ENCODE results near the gene GLT8D1. TPM values are rescaled to one million over a fixed set of nuclear protein-coding genes. Genes with fewer than 3 reads are reported as not detected.
"Not testable (repeated sequence)": the region's sequence is repeated elsewhere in the genome, so short reads cannot be mapped to it uniquely, and the experiment has no call there.

Gene GLT8D1
- total RNA-seq, 3 donors from 2014 or later = 44.5 to 65.7 (median 56.4) TPM

DNA sequence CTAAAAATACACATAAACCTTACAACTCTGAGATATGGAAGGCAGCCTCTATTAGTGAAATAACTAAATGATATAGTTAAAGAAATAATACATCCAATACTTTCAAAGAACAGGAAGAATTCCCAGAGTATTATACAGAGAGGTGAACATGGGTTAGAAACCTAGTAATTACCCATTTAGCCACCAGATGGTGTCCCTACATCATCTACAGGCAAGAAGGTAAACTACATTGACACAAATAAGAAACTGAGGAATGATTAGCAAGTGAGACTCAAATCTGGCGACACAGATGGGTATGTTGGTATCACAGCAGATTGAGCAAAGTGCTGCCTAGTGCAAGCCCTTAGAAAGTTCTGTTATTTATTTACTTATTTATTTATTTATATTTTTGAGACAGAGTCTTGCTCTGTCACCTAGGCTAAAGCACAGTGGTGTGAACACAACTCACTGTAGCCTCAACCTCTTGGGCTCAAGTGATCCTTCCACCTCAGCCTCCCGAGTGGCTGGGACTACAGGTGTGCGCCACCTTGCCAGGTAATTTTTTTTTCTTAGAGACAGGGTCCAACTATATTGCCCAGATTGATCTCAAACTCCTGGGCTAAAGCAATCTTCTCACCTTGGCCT is 36.9 kb upstream of the GLT8D1 start:
- H3K9me3 ChIP-seq = no peaks in the 10 kb centered on the region
- H3K4me1 ChIP-seq = no peaks in the 10 kb centered on the region
- intact Hi-C loops (cut with DNase I; ENCODE audit: low total_unique reads) = no loop called here
- H3K27ac ChIP-seq = no peak overlapping the region
- H3K4me3 ChIP-seq = no peak overlapping the region
- H3K36me3 ChIP-seq = no peaks in the 10 kb centered on the region
- no peak for DNase-seq (ENCODE audit: low spot score in 2 of 2)
- H3K27me3 ChIP-seq = no peaks in the 10 kb centered on the region
- TF ChIP-seq POLR2AphosphoS5 (IDR thresholded peaks at IDR 0.05) = no peak
- TF ChIP-seq, protein P1, sequence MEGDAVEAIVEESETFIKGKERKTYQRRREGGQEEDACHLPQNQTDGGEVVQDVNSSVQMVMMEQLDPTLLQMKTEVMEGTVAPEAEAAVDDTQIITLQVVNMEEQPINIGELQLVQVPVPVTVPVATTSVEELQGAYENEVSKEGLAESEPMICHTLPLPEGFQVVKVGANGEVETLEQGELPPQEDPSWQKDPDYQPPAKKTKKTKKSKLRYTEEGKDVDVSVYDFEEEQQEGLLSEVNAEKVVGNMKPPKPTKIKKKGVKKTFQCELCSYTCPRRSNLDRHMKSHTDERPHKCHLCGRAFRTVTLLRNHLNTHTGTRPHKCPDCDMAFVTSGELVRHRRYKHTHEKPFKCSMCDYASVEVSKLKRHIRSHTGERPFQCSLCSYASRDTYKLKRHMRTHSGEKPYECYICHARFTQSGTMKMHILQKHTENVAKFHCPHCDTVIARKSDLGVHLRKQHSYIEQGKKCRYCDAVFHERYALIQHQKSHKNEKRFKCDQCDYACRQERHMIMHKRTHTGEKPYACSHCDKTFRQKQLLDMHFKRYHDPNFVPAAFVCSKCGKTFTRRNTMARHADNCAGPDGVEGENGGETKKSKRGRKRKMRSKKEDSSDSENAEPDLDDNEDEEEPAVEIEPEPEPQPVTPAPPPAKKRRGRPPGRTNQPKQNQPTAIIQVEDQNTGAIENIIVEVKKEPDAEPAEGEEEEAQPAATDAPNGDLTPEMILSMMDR (IDR thresholded peaks at IDR 0.05) = peak in 1 of 3 donors; percentile 43

DNA sequence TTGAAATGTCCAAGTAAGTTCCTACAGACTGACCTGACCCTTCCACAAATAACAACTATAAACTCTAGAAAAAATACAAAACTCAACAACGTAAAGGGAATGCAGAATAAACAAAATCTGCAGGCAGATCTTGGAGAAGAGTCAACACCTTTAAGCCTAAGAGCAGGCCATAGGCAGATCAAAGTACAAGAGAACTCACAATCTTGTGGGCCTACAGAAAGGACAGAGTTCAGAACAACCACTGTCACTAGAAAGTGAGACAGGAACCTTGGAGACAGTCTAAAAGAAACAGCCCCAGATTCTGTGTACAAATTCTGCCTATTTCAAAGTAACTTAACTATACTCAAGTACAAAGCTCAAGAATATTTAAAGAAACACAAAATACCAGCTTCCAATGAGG is 34.1 kb upstream of the GLT8D1 start:
- no peaks in the 10 kb centered on the region for H3K4me1 ChIP-seq
- H3K4me3 ChIP-seq = no peak overlapping the region
- intact Hi-C loops (cut with DNase I; ENCODE audit: low total_unique reads) = no loop called here
- TF ChIP-seq POLR2AphosphoS5 (IDR thresholded peaks at IDR 0.05) (no peak), POLR2A (IDR thresholded peaks at IDR 0.05) (no peak)
- TF ChIP-seq, protein P1 (IDR thresholded peaks at IDR 0.05) = no peak
- no peaks in the 10 kb centered on the region for H3K9me3 ChIP-seq
- DNase-seq (ENCODE audit: low spot score in 2 of 2) = no peak
- H3K27me3 ChIP-seq = no peaks in the 10 kb centered on the region
- H3K36me3 ChIP-seq = peaks cover 4% of the 10 kb centered on the region
- no peak overlapping the region for H3K27ac ChIP-seq

DNA sequence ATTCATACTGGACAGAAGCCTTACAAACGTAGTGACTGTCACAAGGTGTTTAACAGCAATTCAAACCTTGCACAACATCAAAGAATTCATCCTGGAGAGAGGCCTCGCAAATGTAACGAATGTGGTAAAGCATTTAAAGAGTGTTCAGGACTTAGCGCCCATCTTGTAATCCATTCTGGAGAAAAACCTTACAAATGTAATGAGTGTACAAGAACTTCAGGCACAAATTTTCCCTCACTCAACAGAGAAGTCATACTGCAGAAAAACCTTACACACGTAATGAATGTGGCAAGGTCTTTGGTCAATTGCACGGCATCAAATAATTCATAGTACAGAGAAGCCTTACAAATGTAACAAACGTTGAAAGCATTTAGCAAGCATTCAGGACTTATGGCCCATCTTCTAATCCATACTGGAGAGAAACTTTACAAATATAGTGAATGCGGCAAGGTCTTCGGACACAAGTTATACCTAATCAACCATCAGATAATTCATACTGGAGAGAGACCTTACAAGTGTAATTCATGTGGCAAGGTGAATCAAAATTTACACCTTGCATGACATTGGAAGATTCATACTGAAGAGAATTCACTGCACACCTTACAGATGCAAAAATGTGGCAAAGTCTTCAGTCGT is 27.8 kb upstream of the GLT8D1 start:
- no peaks in the 10 kb centered on the region for H3K27me3 ChIP-seq
- H3K4me3 ChIP-seq = no peak overlapping the region
- TF ChIP-seq, protein P1 (IDR thresholded peaks at IDR 0.05) = no peak
- TF ChIP-seq POLR2AphosphoS5 (IDR thresholded peaks at IDR 0.05) (no peak), POLR2A (IDR thresholded peaks at IDR 0.05) (no peak)
- H3K9me3 ChIP-seq = no peaks in the 10 kb centered on the region
- intact Hi-C loops (cut with DNase I; ENCODE audit: low total_unique reads) = no loop called here
- H3K27ac ChIP-seq = no peak overlapping the region
- peaks cover 9% of the 10 kb centered on the region for H3K36me3 ChIP-seq
- DNase-seq (ENCODE audit: low spot score in 2 of 2) = no peak
- no peaks in the 10 kb centered on the region for H3K4me1 ChIP-seq

DNA sequence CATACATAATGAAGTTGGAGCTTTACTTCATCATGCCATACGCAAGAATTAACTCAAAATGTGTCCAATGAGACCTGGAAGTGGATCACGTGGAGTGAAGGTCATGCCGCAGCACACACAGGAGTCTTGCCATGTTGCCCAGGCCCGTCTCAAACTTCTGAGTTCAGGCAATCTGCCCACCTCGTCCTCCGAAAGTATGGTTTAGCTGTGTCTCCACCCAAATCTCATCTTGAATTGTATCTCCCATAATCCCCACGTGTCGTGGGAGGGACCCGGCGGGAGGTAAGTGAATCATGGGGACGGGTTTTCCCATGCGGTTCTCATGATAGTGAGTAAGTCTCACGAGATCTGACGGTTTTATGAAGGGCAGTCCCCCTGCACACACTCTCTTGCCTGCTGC is 26.0 kb upstream of the GLT8D1 start:
- Histone ChIP-seq H3K4me3 (no peak overlapping the region), H3K36me3 (peaks cover 9% of the 10 kb centered on the region), H3K9me3 (no peaks in the 10 kb centered on the region), H3K27ac (no peak overlapping the region), H3K27me3 (no peaks in the 10 kb centered on the region), H3K4me1 (no peaks in the 10 kb centered on the region)
- intact Hi-C loops (cut with DNase I; ENCODE audit: low total_unique reads) = no loop called here
- TF ChIP-seq POLR2A (IDR thresholded peaks at IDR 0.05) (no peak), POLR2AphosphoS5 (IDR thresholded peaks at IDR 0.05) (no peak)
- TF ChIP-seq, protein P1 (IDR thresholded peaks at IDR 0.05) = no peak
- no peak for DNase-seq (ENCODE audit: low spot score in 2 of 2)

DNA sequence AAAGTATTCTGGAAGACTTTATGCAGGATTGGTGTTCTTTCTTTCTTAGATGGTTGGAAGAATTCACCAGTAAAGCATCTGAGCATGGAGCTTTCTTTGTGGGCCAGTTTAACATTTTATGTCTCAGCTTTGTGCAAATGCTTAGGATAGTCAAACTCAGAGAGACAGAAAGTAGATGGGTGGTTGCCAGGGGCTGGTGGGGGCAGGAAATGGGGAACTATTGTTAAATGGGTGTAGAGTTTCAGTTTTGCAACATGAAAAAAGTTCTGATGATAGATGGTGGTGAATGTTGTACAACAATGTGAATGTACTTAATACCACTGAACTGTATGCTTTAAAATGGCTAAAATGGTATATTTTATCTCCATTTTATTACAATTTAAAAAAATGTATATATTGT is 25.1 kb upstream of the GLT8D1 start:
- TF ChIP-seq, protein P1 (IDR thresholded peaks at IDR 0.05) = no peak
- TF ChIP-seq POLR2A (IDR thresholded peaks at IDR 0.05) (no peak), POLR2AphosphoS5 (IDR thresholded peaks at IDR 0.05) (no peak)
- no peak for DNase-seq (ENCODE audit: low spot score in 2 of 2)
- Histone ChIP-seq H3K27me3 (no peaks in the 10 kb centered on the region), H3K27ac (no peak overlapping the region), H3K36me3 (peaks cover 9% of the 10 kb centered on the region), H3K4me1 (no peaks in the 10 kb centered on the region), H3K9me3 (no peaks in the 10 kb centered on the region), H3K4me3 (no peak overlapping the region)
- intact Hi-C loops (cut with DNase I; ENCODE audit: low total_unique reads) = no loop called here

DNA sequence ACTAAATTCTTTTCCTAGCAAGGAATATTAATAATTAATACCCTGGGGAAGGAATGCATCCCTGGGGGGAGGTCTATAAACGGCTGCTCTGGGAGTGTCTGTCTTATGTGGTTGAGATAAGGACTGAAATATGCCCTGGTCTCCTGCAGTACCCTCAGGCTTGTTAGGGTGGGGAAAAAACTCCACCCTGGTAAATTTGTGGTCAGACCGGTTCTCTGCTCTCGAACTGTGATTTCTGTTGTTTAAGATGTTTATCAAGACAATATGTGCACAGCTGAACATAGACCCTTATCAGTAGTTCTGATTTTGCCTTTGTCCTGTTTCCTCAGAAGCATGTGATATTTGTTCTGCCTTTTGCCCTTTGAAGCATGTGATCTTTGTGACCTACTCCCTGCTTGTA is 23.2 kb upstream of the GLT8D1 start:
- H3K9me3 ChIP-seq; H3K4me1 ChIP-seq; H3K4me3 ChIP-seq; H3K27me3 ChIP-seq; H3K27ac ChIP-seq; H3K36me3 ChIP-seq; DNase-seq (ENCODE audit: low spot score in 2 of 2); intact Hi-C loops (cut with DNase I; ENCODE audit: low total_unique reads): not testable (repeated sequence)
